ENCODE data around the gene EDNRB.
"Not testable (repeated sequence)": the region's sequence is repeated elsewhere in the genome, so short reads cannot be mapped to it uniquely, and the experiment has no call there.

The EDNRB gene

DNA sequence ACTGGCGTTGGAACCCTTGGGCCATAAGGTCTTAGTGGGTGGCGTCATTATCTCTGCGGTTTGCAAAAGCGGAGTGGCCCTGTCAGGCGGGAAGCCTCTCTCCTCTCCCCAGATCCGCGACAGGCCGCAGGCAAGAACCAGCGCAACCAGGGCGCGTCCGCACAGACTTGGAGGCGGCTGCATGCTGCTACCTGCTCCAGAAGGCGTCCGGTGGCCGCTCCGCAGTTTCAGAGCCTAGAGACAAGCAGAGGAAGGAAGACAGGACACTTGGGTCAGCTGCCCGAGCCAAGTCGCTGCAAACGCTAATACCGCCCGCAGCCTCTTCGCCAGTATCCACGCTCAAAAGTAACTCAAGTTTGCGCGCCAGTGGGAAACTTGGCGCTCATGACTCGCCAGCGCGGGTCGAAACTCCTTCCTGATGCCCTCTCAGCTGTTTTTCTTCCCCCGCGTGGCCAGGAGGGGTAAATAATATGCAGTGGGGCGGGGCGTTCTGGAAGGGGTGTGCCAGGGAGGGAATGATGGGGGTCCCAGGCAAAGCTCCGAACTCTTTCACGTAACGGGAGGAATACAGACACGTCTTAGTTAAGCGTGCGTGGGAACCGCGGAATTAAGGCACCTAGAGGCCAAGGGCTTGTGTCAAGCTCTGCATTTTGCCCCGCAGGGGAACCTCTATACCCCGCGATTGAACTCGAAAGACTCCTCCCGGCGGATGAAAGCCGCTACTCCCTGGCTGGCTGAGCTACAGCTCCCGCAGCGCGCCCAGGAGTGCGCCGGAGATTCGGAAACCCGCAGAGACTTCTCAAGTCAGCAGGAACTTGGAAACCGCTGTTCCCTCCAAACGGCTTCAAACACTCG is at the start of gene EDNRB:
EDNRB (minus strand) TSS at position 441 of the 855 bp plus-strand sequence; CDS start at position 183, 258 bp downstream.
- no peak for DNase-seq

- no peak for DNase-seq
Measured at GRCh38 chr13:77966671-77967070, 48.0 kb upstream of the EDNRB start.

- no peak for DNase-seq
Measured at GRCh38 chr13:77952737-77953136, 34.1 kb upstream of the EDNRB start.

DNA sequence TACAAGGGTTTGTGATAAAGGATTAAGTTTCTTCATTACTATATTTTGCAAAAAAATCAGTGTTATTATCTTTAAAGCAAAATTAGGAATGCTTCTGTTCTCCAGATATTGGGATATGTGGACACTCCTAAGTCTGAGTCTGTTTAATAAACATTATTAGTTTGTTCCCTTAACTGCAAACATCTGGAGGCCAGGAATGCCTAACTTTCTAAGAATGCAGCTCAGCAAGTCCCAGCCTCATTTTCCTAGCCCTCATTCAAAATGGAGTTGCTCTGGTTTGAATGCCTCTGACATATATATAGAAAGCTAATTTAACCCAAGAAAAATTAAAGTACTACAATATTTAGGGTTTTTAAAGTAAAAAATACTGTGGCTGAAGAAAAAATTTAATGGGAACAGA is 33.6 kb upstream of the EDNRB start:
- no peak for DNase-seq

DNA sequence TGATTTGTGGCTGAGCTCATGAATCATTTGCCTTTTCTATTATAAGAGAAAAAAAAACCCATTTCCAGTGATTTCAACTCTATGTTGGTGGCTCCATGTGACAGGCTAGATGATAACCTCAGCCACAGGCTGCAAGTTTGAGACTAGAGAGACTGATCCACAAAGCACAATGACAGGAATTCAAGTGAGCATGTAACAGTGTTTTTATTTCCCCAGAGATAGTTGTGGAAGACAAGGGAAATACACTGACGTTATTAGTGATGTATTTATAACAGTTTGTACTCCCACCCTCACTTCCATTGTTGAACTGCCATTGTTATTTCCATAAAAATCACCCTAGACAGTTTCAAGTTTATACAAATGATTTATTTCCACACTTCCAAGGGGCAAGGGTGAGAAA is 27.9 kb upstream of the EDNRB start:
- DNase-seq = no peak

- not testable (repeated sequence) for DNase-seq
Measured at GRCh38 chr13:77935063-77935462, 16.4 kb upstream of the EDNRB start.

DNA sequence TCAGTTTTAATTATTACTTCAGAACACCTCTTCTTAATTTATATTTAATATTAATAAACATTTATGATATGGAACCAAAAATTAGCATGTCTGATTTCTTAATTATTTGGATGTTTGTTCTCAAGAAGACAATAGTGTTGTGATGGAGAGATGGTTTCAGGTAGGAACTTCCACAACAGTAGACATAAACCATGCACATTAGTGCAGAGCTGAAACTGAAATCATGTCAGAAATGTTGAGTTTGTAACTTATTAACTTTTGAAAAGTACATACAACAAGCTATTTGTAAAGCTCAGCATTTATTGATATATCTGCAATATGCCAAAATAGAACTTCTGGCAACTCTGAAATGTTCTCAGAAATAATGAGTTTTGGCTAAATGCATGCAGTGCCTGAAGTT is 11.8 kb upstream of the EDNRB start:
- no peak for DNase-seq

DNA sequence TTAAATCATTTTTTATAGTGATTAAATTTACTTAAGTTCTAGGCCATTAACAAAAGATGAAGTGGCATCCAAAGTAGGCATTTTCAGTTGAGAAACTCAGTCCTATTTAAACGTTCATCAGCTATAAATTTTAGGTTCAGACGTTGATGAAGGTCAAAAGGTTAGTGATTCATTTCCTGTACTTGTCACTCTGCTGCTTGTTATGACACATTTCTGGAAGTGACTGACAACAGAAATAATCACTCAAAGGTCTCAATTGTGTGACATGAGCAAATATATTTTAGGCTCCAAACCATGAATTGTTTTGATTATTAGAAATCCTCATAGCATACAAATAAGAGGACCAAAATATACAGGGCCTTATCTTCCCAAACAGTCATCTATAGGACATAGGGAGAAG is 10.3 kb upstream of the EDNRB start:
- no peak for DNase-seq

GRCh38 chr13:77925616-77926015 is 7.0 kb upstream of the EDNRB start:
- DNase-seq = no peak

DNA sequence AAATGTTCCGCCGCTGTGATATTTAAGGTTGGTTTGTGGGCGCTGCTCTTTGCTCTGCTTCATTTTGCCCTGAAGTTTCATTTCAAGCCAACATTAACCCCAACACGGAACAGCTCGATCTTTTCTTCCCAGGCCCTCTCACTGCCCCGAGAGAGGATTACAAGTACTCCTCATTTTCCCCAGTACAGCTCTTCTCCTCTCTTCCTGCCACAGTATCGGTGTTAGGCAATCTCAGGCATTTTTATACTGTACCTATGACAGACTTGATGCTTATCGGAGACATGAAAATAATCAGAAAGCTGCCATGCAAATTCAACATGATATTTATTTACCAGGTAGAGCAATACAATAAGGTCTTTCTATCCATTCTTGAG is 1.3 kb upstream of the EDNRB start:
- DNase-seq = no peak

DNA sequence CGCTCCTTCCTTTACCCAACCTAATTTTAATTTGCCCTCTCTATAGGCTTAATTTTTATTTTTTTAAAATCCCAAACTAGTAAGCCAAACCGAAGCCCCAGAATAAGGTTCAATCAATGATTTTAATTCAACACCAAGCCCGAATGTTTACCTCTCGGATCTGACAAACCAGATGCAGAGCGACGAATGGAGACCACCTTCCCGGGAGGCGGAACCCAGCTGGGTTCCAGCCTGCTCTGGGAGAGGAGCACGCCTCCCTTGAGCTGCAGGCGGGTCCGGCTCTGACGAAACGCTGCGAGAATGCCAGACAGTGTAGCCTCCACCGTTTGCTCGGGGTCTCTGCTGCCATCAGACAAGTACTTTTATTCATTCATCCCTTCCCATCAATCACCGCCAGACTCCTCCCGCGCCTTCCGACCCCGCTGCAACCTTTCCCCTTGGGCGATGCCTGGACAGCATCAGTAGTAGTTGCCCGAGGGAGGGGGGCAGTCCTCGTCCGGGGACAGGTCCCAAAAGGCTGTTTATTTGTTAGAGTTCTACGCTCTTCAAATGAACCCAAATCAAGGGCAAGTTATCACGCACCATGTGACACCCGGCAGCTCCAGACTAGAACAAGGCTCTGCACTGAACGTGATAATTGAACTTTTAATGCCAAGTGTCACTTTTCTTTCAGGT is 752 bp upstream of the EDNRB start:
- no peak for DNase-seq

DNA sequence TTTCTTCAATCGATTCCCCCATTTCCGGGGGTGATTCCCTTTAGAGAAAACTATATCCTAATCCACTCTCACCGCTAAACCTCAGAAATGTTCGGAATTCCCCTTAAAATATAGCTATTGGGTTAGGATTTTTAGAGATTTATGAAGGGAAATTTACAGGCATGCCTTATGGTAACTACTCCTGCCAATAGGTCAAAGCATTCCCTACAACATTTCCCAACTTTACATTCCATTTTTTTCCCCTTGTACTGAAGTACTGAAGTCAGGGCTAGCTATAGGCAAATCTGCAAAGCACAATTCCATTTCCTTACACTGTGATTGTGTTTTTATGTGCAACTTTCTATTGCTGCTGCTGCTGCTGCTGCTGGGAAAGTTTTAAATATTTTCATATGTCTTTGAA is 2.1 kb downstream of the EDNRB start:
- DNase-seq = no peak

DNA sequence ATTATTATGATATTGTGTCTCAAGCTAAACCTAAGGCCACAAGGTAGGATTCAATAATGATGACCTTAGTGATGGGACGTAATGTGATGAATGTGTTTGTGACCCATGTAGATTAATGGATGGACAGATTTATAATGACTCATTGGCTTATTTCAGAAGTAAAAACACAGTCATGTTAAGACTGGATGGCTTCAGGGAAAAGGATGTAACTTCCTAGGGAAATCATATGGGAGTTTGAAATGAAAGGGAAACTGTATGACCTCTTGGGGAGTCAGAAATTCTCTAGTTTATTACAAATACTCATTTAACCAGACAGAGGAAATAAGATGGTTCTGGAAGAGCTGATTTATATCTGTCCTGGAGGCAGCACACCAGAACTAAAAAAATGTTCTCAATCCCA is 2.9 kb downstream of the EDNRB start:
- DNase-seq = no peak

GRCh38 chr13:77913003-77913402 is 5.6 kb downstream of the EDNRB start:
- DNase-seq = no peak

DNA sequence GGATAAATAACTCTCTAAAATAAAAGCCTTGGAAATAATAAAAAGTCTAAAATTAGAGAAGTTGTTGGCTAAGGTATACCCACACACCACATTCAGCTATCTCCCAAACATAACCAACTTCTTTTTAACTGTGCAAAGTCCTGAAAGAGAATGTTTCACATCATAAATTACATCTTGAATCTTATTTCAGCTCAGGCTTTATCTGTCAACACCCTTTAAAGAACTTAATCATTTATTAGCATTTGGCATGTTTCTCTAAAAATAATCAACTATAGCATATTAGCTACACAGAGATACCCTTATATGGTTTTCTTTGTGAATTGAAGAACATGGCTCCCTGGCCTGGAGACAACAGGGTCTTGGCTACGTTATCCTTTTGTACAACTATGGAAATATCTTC is 6.9 kb downstream of the EDNRB start:
- no peak for DNase-seq

- DNase-seq = no peak
Measured at GRCh38 chr13:77909827-77910226, 8.8 kb downstream of the EDNRB start.

DNA sequence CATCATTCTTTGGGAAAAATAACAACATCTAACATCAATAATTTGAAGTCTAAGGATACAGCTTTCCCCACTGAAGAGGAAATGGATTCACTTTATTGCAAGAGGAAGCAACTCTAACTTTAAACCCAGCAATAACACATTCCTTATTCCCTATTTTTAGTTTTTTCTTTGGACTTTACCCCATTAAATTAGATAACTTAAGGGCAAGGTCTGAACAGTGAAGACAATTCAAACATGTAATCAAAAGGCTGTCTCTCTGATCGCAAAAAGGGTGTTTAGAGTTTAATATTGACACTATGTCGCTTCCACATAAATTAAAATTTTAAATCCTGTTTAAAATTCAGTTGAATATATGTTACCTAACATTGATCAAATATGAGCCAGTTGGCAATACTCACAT is 10.1 kb downstream of the EDNRB start:
- no peak for DNase-seq

GRCh38 chr13:77907666-77908341 is 10.8 kb downstream of the EDNRB start:
- DNase-seq = no peak

DNA sequence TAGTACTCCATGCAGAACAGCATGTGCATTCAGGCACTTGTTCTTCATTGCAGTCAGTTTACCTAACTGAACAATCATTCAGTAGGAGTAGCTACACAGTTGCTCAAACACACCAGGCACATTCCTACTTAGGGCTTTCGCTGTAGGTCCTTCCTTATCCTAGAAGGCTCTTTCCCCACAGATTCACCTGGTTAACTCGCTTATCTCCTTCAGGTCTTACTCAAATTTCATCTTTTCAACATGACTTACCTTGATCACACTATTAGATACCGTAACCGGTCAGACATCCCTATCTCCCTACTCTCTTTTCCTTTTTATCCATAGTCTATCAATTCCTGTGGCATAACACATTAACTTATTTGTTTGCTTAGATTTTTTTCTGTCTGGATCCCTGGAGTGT is 14.6 kb downstream of the EDNRB start:
- no peak for DNase-seq

DNA sequence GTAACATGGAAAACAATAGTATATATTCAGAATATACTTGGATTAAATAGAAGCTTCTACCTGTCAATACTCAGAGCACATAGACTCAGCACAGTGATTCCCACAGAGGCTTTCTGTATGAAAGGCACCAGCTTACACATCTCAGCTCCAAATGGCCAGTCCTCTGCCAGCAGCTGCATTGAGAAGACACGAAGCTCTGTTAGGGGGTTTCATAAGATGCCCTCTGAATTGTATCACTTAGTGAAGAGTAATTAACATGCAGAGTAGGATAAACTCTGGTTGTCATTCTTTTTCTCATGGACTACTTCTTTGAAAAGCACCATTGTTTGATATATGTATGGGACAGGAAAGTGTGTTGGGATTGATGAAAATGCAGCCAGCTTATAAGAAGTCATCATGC is 15.2 kb downstream of the EDNRB start:
- no peak for DNase-seq

GRCh38 chr13:77902319-77902963 is 16.2 kb downstream of the EDNRB start:
- DNase-seq = no peak

GRCh38 chr13:77898097-77898496 is 20.5 kb downstream of the EDNRB start:
- DNase-seq = no peak

DNA sequence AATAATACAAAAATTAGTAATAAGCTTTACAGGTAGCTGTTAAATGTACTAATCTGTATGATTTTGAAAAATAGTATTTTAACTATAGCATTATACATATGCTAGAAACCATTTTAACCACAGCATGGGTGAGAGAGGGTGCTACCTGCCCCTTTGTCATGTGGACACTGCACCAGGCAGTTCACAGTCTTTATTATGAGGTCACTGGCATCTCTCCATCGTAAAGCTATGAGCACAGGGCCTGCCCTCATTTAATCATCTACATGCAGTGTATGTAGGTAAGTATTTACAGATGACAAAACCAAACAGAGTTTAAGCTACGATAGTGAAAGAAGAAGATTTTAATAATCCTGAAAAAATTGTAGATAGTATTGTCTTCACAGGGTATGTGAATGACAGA is 21.7 kb downstream of the EDNRB start:
- DNase-seq = no peak

GRCh38 chr13:77896536-77896935 is 22.1 kb downstream of the EDNRB start:
- no peak for DNase-seq

All from NCI-H187 treated with DMSO at 0.1 percent for 48 hours (cell line).